GM12801 (cell line): ENCODE measurements around the gene MEG3.

Source experiments
- TF ChIP-seq, protein P1 (sequence below): IDR thresholded peaks from one replicate; pipeline ENCODE4 v1.5.1; 2011; ENCODE audit warnings: control low read depth; ENCODE audit not compliant: insufficient read length; ENCODE audit errors: extremely low read depth

Gene MEG3

DNA sequence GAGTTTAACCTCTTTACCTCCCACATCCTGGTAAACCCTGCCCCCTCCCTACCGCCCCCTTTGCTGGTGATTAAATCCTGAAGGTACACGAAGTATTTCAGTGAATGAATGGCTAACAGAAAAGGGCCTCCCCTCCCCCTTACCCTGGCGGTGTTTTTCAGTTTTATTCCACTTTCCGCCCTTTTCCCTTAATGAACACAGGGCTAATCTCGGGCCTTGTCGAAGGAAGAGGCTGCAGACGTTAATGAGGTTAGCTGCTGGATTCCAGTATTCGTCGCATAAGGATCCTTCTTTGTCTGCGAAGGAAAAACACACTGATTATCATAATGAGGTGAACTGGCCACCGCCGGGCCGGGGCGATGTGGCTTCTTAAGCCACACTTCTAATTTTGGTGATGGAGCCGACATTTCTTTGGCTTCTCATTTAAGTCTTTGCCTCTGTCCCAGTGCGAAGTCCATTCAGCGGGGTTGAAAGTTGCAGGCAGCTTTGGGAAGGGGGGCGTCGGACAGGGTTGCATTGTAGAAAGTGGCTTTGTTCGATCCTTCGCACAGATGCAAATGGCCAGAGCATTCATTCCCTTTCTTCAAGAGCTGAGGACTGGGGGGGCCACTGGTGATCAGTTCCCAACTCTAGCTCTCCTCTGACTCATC is 6.5 kb downstream of the MEG3 start:
- TF ChIP-seq, protein P1, sequence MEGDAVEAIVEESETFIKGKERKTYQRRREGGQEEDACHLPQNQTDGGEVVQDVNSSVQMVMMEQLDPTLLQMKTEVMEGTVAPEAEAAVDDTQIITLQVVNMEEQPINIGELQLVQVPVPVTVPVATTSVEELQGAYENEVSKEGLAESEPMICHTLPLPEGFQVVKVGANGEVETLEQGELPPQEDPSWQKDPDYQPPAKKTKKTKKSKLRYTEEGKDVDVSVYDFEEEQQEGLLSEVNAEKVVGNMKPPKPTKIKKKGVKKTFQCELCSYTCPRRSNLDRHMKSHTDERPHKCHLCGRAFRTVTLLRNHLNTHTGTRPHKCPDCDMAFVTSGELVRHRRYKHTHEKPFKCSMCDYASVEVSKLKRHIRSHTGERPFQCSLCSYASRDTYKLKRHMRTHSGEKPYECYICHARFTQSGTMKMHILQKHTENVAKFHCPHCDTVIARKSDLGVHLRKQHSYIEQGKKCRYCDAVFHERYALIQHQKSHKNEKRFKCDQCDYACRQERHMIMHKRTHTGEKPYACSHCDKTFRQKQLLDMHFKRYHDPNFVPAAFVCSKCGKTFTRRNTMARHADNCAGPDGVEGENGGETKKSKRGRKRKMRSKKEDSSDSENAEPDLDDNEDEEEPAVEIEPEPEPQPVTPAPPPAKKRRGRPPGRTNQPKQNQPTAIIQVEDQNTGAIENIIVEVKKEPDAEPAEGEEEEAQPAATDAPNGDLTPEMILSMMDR: no peak

DNA sequence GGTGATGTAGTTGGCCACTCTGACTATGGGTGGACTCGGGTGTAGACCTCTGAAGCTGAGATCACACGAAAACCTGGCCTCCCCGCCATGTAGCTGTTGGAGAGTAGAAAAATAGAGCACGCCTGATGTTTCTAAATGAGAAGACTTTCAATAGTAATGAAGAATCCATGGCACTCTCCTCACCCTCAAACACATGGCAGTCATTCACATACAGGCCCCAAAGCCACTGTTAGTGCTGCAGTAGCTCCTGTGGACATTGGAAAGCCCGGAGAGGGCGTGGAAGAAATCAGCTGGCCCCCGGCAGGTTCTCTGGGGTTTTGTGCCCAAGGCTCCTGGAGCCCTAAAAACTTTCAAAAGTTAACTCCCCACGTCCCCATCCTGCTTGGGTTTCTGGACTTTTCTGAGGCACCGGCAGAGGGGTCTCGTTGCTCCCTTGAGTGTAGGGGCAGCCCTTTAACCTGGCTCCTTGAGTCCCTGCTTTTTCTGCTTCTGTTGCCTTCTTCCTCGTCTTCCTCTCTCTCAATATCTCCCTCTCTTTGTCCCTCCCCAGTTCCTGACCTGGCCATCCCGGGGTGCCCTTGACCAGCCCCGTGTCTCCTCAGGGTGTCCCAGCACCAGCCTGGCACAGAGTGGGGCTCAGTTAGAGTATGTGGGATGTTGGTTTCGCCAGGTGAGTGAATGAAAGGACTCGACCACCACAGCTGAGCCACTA is 8.3 kb downstream of the MEG3 start:
- TF ChIP-seq, protein P1: no peak

DNA sequence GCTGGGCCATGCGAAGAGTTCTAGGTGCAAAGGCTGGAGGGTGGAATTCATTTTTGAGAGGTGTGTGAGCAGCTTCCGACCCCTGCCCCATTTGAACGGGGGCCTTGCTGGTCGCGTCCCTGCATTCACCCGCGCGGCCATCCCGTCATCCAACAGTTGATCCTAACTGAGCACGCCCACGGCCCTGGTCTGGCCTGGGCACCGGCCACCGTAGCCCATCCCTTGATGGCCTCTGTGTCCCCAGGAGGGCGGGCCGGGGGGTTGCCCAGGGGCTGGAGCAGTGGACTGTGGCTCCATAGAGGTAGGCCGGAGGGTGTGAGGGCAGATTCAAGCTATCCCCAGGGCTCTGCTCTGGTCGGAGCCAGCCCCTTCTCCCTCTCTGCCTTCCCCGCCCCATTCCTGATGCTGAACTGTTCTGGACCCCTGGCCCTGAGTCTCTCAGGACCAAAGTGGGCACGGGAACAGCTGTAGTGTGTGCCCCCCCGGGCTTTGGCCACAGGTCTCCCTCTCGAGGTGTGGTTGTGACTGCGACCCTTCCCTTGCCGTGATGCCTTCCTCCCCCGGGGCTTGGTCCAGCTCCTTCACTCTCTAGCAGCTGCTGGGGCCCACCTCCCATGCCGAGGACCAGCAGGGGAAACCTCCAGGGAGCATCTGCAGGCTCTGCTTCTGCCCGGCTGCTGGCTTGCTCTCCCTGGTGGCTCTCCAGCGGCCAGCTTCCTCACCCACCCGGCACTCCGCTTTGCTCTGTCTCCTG is 9.1 kb downstream of the MEG3 start:
- TF ChIP-seq, protein P1: no peak

DNA sequence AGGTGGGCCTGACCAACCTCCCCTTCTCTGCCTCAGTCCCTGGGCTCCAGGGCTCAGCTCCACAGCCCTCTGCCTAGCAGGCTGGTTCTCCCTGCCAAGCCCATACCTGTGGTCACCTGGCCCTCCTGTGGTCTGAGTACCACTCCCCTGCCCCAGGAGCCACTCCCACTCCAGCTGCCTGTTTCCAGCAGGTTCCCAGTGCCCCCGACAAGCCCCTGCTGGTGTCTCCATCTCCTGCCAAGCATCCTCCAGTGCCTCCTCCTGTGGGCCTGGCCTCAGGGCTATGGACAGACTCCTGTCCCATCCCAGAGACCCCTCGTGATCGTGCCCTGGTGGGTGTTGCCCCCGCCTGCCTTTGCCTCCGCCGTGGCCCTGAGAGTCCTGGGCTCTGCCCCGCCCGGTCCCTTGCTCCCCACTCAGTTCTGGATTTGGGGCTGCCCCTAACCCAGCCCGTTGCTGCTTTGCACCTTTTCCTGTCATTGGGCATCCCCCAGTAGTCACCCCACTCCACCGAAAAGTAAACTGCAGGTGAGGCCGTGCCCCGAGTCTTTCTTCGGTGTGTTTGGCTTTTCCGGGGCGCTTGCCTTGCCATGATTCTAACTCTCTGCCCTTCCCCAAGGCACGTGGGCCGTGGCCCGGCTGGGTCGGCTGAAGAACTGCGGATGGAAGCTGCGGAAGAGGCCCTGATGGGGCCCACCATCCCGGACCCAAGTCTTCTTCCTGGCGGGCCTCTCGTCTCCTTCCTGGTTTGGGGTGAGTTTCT is 9.8 kb downstream of the MEG3 start:
- TF ChIP-seq, protein P1: no peak

DNA sequence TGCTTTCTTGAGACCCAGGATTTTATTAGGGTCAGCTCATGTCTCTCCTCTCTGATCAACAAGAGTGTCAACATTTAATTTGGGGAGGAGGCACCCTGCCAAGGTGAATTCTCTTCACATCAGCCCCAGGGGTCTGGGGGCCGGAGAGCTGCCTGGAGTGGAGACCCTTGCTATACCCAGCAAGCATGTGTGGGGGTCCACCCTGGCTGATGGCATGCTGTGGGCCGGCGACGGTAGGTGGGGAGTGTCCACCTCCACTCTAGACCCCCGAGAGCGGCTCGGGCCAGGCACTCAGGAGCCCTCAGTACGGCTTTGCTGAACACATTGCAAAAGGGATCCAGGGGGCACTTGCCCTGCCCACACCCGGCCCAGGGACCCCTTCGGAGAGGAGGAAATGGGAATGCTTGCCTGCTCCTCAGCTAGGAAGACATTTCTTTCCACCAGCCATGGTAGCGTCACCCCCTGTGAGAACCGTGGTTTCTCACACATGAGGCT is 10.4 kb downstream of the MEG3 start:
- TF ChIP-seq, protein P1: no peak

DNA sequence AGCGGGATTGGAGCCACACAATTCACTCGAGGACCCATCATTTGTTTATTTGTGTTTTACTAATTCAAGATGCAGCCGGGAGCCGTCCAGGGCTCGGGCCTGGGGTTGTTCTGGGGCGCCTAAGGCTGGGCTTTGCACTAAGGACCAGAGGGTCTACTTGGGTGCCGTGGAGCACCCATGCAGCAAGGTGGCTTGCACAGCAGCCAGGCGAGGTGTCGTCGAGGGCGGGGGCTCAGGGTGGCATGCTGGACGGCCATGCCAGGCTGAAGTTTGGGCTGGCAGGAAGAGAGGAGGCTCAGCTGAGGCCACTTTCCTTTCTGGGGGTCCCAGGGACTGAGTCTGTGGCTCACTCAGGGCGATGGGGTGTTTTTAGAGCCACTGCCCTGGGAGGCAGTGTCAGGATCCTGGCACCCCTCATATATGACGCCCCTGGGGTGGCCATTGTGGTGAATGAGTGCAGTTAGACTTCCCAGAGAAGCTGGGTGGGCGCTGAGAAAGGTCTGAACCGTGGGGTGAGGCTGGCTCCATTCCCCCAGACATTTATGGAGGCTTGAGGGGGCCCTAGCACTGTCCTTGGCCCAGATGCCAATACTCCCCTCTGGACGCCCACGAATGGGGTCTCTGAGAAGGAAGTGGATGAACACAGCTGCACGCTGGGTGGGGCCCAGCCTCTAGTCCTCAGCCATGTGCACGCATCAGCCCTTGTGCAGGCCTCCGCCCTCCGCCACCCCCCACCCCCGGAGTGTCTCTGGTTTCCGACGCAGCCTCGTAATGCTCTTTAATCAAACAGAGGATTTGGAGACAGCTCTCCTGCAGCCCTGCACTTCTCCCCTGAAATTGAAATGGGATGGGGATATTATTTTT is 11.3 kb downstream of the MEG3 start:
- TF ChIP-seq, protein P1: no peak
